Measurements from ENCODE around the gene GRID2.

Gene GRID2

GRCh38 chr4:93407493-93408275 is 1103.9 kb downstream of the GRID2 start:
- H3K36me3 ChIP-seq (ENCODE audit: insufficient read depth, low read length), result no peaks in the 10 kb centered on the region
- H3K4me1 ChIP-seq (ENCODE audit: insufficient read depth, low read length), result peaks cover 21% of the 10 kb centered on the region; the same call in 1 of the 2 replicates
- no peaks in the 10 kb centered on the region for H3K9me3 ChIP-seq (ENCODE audit: control insufficient read depth, insufficient read depth, low read length)
- H3K9ac ChIP-seq (ENCODE audit: low read depth, low read length), result no peak overlapping the region

- Histone ChIP-seq H3K36me3 (ENCODE audit: insufficient read depth, low read length) (no peaks in the 10 kb centered on the region), H3K9me3 (ENCODE audit: control insufficient read depth, insufficient read depth, low read length) (no peaks in the 10 kb centered on the region), H3K9ac (ENCODE audit: low read depth, low read length) (no peak overlapping the region), H3K4me1 (ENCODE audit: insufficient read depth, low read length) (peaks cover 21% of the 10 kb centered on the region; the same call in 1 of the 2 replicates)
Observed at GRCh38 chr4:93409035-93409434, 1105.3 kb downstream of the GRID2 start.

GRCh38 chr4:93414041-93414550 is 1110.3 kb downstream of the GRID2 start:
- Histone ChIP-seq H3K9ac (ENCODE audit: low read depth, low read length) (no peak overlapping the region), H3K9me3 (ENCODE audit: control insufficient read depth, insufficient read depth, low read length) (no peaks in the 10 kb centered on the region), H3K4me1 (ENCODE audit: insufficient read depth, low read length) (peaks cover 4% of the 10 kb centered on the region; the same call in 1 of the 2 replicates)

GRCh38 chr4:93416344-93417128 is 1112.8 kb downstream of the GRID2 start:
- H3K4me1 ChIP-seq (ENCODE audit: insufficient read depth, low read length), result no peaks in the 10 kb centered on the region
- no peaks in the 10 kb centered on the region for H3K36me3 ChIP-seq (ENCODE audit: insufficient read depth, low read length)
- no peak overlapping the region for H3K9ac ChIP-seq (ENCODE audit: low read depth, low read length)
- H3K9me3 ChIP-seq (ENCODE audit: control insufficient read depth, insufficient read depth, low read length), result no peaks in the 10 kb centered on the region

More at GRCh38 chr4:93414041-93414550, 1110.3 kb downstream of the GRID2 start:
- no peaks in the 10 kb centered on the region for H3K36me3 ChIP-seq (ENCODE audit: insufficient read depth, low read length)

- H3K9me3 ChIP-seq (ENCODE audit: control insufficient read depth, insufficient read depth, low read length), result no peaks in the 10 kb centered on the region
- no peak overlapping the region for H3K9ac ChIP-seq (ENCODE audit: low read depth, low read length)
- no peaks in the 10 kb centered on the region for H3K4me1 ChIP-seq (ENCODE audit: insufficient read depth, low read length)
- H3K36me3 ChIP-seq (ENCODE audit: insufficient read depth, low read length), result no peaks in the 10 kb centered on the region
Observed at GRCh38 chr4:93431371-93431770, 1127.6 kb downstream of the GRID2 start.

- Histone ChIP-seq H3K36me3 (ENCODE audit: insufficient read depth, low read length) (no peaks in the 10 kb centered on the region), H3K4me1 (ENCODE audit: insufficient read depth, low read length) (no peaks in the 10 kb centered on the region), H3K9ac (ENCODE audit: low read depth, low read length) (no peak overlapping the region), H3K9me3 (ENCODE audit: control insufficient read depth, insufficient read depth, low read length) (no peaks in the 10 kb centered on the region)
Observed at GRCh38 chr4:93433840-93434239, 1130.1 kb downstream of the GRID2 start.

- no peaks in the 10 kb centered on the region for H3K4me1 ChIP-seq (ENCODE audit: insufficient read depth, low read length)
- H3K9me3 ChIP-seq (ENCODE audit: control insufficient read depth, insufficient read depth, low read length), result no peaks in the 10 kb centered on the region
- H3K36me3 ChIP-seq (ENCODE audit: insufficient read depth, low read length), result no peaks in the 10 kb centered on the region
- H3K9ac ChIP-seq (ENCODE audit: low read depth, low read length), result no peak overlapping the region
Observed at GRCh38 chr4:93436000-93436626, 1132.3 kb downstream of the GRID2 start.

GRCh38 chr4:93437991-93438390 is 1134.2 kb downstream of the GRID2 start:
- H3K36me3 ChIP-seq (ENCODE audit: insufficient read depth, low read length), result no peaks in the 10 kb centered on the region
- H3K4me1 ChIP-seq (ENCODE audit: insufficient read depth, low read length), result no peaks in the 10 kb centered on the region
- H3K9me3 ChIP-seq (ENCODE audit: control insufficient read depth, insufficient read depth, low read length), result no peaks in the 10 kb centered on the region
- no peak overlapping the region for H3K9ac ChIP-seq (ENCODE audit: low read depth, low read length)

GRCh38 chr4:93444860-93445259 is 1141.1 kb downstream of the GRID2 start:
- Histone ChIP-seq H3K9ac (ENCODE audit: low read depth, low read length) (no peak overlapping the region), H3K9me3 (ENCODE audit: control insufficient read depth, insufficient read depth, low read length) (no peaks in the 10 kb centered on the region), H3K4me1 (ENCODE audit: insufficient read depth, low read length) (no peaks in the 10 kb centered on the region), H3K36me3 (ENCODE audit: insufficient read depth, low read length) (no peaks in the 10 kb centered on the region)

- Histone ChIP-seq H3K9ac (ENCODE audit: low read depth, low read length) (no peak overlapping the region), H3K4me1 (ENCODE audit: insufficient read depth, low read length) (no peaks in the 10 kb centered on the region), H3K36me3 (ENCODE audit: insufficient read depth, low read length) (no peaks in the 10 kb centered on the region), H3K9me3 (ENCODE audit: control insufficient read depth, insufficient read depth, low read length) (no peaks in the 10 kb centered on the region)
Observed at GRCh38 chr4:93446038-93446437, 1142.3 kb downstream of the GRID2 start.

- Histone ChIP-seq H3K4me1 (ENCODE audit: insufficient read depth, low read length) (no peaks in the 10 kb centered on the region), H3K9ac (ENCODE audit: low read depth, low read length) (no peak overlapping the region), H3K9me3 (ENCODE audit: control insufficient read depth, insufficient read depth, low read length) (no peaks in the 10 kb centered on the region), H3K36me3 (ENCODE audit: insufficient read depth, low read length) (no peaks in the 10 kb centered on the region)
Observed at GRCh38 chr4:93448691-93449293, 1145.0 kb downstream of the GRID2 start.

- Histone ChIP-seq H3K9ac (ENCODE audit: low read depth, low read length) (no peak overlapping the region), H3K4me1 (ENCODE audit: insufficient read depth, low read length) (no peaks in the 10 kb centered on the region), H3K36me3 (ENCODE audit: insufficient read depth, low read length) (no peaks in the 10 kb centered on the region), H3K9me3 (ENCODE audit: control insufficient read depth, insufficient read depth, low read length) (no peaks in the 10 kb centered on the region)
Observed at GRCh38 chr4:93451954-93452353, 1148.2 kb downstream of the GRID2 start.

- Histone ChIP-seq H3K4me1 (ENCODE audit: insufficient read depth, low read length) (no peaks in the 10 kb centered on the region), H3K36me3 (ENCODE audit: insufficient read depth, low read length) (no peaks in the 10 kb centered on the region), H3K9me3 (ENCODE audit: control insufficient read depth, insufficient read depth, low read length) (no peaks in the 10 kb centered on the region), H3K9ac (ENCODE audit: low read depth, low read length) (no peak overlapping the region)
Observed at GRCh38 chr4:93461541-93461940, 1157.8 kb downstream of the GRID2 start.

- Histone ChIP-seq H3K4me1 (ENCODE audit: insufficient read depth, low read length) (no peaks in the 10 kb centered on the region), H3K9ac (ENCODE audit: low read depth, low read length) (no peak overlapping the region), H3K36me3 (ENCODE audit: insufficient read depth, low read length) (no peaks in the 10 kb centered on the region), H3K9me3 (ENCODE audit: control insufficient read depth, insufficient read depth, low read length) (no peaks in the 10 kb centered on the region)
Observed at GRCh38 chr4:93466446-93466845, 1162.7 kb downstream of the GRID2 start.
